NOMO-1 treated with dmso at 0.1 percent for 144 hours (cell line): ENCODE results near the gene NAT14.
"Not testable (repeated sequence)": the region's sequence is repeated elsewhere in the genome, so short reads cannot be mapped to it uniquely, and the experiment has no call there.

ENCODE experiments used
- DNase-seq: peaks from one replicate; lab custom pipeline; 2025; ENCODE audit not compliant: unreplicated experiment; lab: John Stamatoyannopoulos, UW

NAT14 gene

GRCh38 chr19:55484593-55485438, at the start of gene NAT14:
NAT14 (plus strand) TSS chr19:55485188; CDS start chr19:55485709, 521 bp downstream.
- DNase-seq: no peak

GRCh38 chr19:55436847-55437246, 48.1 kb upstream of the NAT14 start:
- DNase-seq: no peak

GRCh38 chr19:55437410-55437809, 47.6 kb upstream of the NAT14 start:
- DNase-seq: peak; percentile 33

GRCh38 chr19:55439052-55439451, 45.9 kb upstream of the NAT14 start:
- no peak for DNase-seq

- peak; percentile 63 for DNase-seq
These were observed 44.4 kb upstream of the NAT14 start for GRCh38 chr19:55440411-55441105.

- DNase-seq: peak; percentile 62
These were observed 43.7 kb upstream of the NAT14 start for GRCh38 chr19:55441319-55441691.

- no peak for DNase-seq
These were observed 43.2 kb upstream of the NAT14 start for GRCh38 chr19:55441692-55442321.

GRCh38 chr19:55442372-55442961, 42.5 kb upstream of the NAT14 start:
- DNase-seq: no peak

- no peak for DNase-seq
These were observed 41.8 kb upstream of the NAT14 start, which contains the start of gene SHISA7 for GRCh38 chr19:55443045-55443823. SHISA7 (minus strand) TSS chr19:55443300; CDS start chr19:55442863, 437 bp downstream.

- DNase-seq: no peak
These were observed 41.0 kb upstream of the NAT14 start for GRCh38 chr19:55443824-55444480.

- no peak for DNase-seq
These were observed 40.3 kb upstream of the NAT14 start for GRCh38 chr19:55444646-55445045.

- DNase-seq: no peak
These were observed 38.9 kb upstream of the NAT14 start for GRCh38 chr19:55446060-55446459.

- DNase-seq: no peak
These were observed 37.4 kb upstream of the NAT14 start for GRCh38 chr19:55447421-55448174.

GRCh38 chr19:55448175-55448490, 36.9 kb upstream of the NAT14 start:
- DNase-seq: not testable (repeated sequence)

- DNase-seq: no peak
These were observed 35.5 kb upstream of the NAT14 start for GRCh38 chr19:55449469-55449868.

GRCh38 chr19:55451163-55451964, 33.6 kb upstream of the NAT14 start:
- DNase-seq: no peak

GRCh38 chr19:55451965-55452748, 32.8 kb upstream of the NAT14 start:
- DNase-seq: no peak
